ENCODE measurements around the gene RAB42.

RAB42 gene

GRCh38 chr1:28551381-28551780 lies 40.7 kb upstream of the RAB42 start:
- TF ChIP-seq, protein P1, sequence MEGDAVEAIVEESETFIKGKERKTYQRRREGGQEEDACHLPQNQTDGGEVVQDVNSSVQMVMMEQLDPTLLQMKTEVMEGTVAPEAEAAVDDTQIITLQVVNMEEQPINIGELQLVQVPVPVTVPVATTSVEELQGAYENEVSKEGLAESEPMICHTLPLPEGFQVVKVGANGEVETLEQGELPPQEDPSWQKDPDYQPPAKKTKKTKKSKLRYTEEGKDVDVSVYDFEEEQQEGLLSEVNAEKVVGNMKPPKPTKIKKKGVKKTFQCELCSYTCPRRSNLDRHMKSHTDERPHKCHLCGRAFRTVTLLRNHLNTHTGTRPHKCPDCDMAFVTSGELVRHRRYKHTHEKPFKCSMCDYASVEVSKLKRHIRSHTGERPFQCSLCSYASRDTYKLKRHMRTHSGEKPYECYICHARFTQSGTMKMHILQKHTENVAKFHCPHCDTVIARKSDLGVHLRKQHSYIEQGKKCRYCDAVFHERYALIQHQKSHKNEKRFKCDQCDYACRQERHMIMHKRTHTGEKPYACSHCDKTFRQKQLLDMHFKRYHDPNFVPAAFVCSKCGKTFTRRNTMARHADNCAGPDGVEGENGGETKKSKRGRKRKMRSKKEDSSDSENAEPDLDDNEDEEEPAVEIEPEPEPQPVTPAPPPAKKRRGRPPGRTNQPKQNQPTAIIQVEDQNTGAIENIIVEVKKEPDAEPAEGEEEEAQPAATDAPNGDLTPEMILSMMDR (IDR thresholded peaks at IDR 0.05; ENCODE audit: insufficient read depth, low read length, poor library complexity, severe bottlenecking): no peak
- no peak for TF ChIP-seq EZH2phosphoT487 (conservative IDR thresholded peaks at IDR 0.05; ENCODE audit: low read length)
- no peak overlapping the region for H3K4me2 ChIP-seq (ENCODE audit: low read depth, low read length, poor library complexity, severe bottlenecking)
- no peaks in the 10 kb centered on the region for H4K20me1 ChIP-seq (ENCODE audit: low read depth, low read length)
- H3F3A ChIP-seq (ENCODE audit: insufficient read depth): peaks cover 23% of the 10 kb centered on the region
- H3K27me3 ChIP-seq (ENCODE audit: low read length): no peaks in the 10 kb centered on the region
- H3K4me3 ChIP-seq (ENCODE audit: insufficient read depth, low read length, poor library complexity, severe bottlenecking): no peak overlapping the region
- H3K79me2 ChIP-seq (ENCODE audit: insufficient read depth, low read length): peaks cover 15% of the 10 kb centered on the region; the same call in 1 of the 2 replicates
- no peaks in the 10 kb centered on the region for H3K36me3 ChIP-seq (ENCODE audit: low read length)
- H3K27ac ChIP-seq (ENCODE audit: low read depth, low read length): peak overlapping the region; percentile 89; the same call in 1 of the 2 replicates
- no peak overlapping the region for H2AFZ ChIP-seq (ENCODE audit: low read depth, low read length, severe bottlenecking)
- no peaks in the 10 kb centered on the region for H3K9me3 ChIP-seq (ENCODE audit: insufficient read depth, low read length)
- no peaks in the 10 kb centered on the region for H3K9me2 ChIP-seq (replicated peaks; ENCODE audit: insufficient read depth, low read length)
- H3K9ac ChIP-seq (ENCODE audit: low read length): no peak overlapping the region

GRCh38 chr1:28552758-28553663 lies 39.1 kb upstream of the RAB42 start, which contains the start of gene TRNAU1AP:
Gene TRNAU1AP (plus strand): TSS chr1:28553085. CDS start chr1:28553111, 26 bp downstream.
- Histone ChIP-seq H3K9me2 (replicated peaks; ENCODE audit: insufficient read depth, low read length) (no peaks in the 10 kb centered on the region), H2AFZ (ENCODE audit: low read depth, low read length, severe bottlenecking) (peak within 1 kb of the TSS; percentile 88), H3F3A (ENCODE audit: insufficient read depth) (peaks cover 23% of the 10 kb centered on the region), H3K4me3 (ENCODE audit: insufficient read depth, low read length, poor library complexity, severe bottlenecking) (peak within 1 kb of the TSS; percentile 75), H4K20me1 (ENCODE audit: low read depth, low read length) (no peaks in the 10 kb centered on the region), H3K27ac (ENCODE audit: low read depth, low read length) (peak within 1 kb of the TSS; percentile 89), H3K27me3 (ENCODE audit: low read length) (no peaks in the 10 kb centered on the region), H3K36me3 (ENCODE audit: low read length) (no peaks in the 10 kb centered on the region), H3K9ac (ENCODE audit: low read length) (peak within 1 kb of the TSS; percentile 83), H3K9me3 (ENCODE audit: insufficient read depth, low read length) (no peaks in the 10 kb centered on the region), H3K4me2 (ENCODE audit: low read depth, low read length, poor library complexity, severe bottlenecking) (peak within 1 kb of the TSS; percentile 76), H3K79me2 (ENCODE audit: insufficient read depth, low read length) (peaks cover 15% of the 10 kb centered on the region; the same call in 1 of the 2 replicates)
- TF ChIP-seq, protein P1 (IDR thresholded peaks at IDR 0.05; ENCODE audit: insufficient read depth, low read length, poor library complexity, severe bottlenecking): no peak
- TF ChIP-seq EZH2phosphoT487 (conservative IDR thresholded peaks at IDR 0.05; ENCODE audit: low read length): no peak

DNA sequence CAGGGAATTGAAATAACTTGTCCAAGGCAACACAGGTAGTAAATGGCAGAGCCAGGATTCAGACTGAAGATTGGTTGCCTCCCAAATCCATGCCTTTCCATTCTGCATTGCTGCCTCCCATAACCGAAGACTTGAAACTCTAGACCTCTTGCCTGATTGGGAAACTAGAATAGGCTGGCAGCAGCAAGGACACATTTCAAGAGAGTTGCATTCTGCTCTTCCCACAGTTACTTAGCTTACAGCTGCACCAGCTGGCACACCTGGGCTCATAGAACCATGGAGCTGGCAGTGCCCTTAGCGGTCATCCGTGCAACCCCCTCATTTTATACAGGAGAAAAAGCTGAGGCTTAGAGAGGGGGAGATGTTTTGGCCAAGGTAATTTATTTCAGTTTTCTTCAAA lies 31.2 kb upstream of the RAB42 start:
- H3K27me3 ChIP-seq (ENCODE audit: low read length): no peaks in the 10 kb centered on the region
- no peak overlapping the region for H3K4me2 ChIP-seq (ENCODE audit: low read depth, low read length, poor library complexity, severe bottlenecking)
- no peak overlapping the region for H3K27ac ChIP-seq (ENCODE audit: low read depth, low read length)
- no peak for TF ChIP-seq EZH2phosphoT487 (conservative IDR thresholded peaks at IDR 0.05; ENCODE audit: low read length)
- TF ChIP-seq, protein P1 (IDR thresholded peaks at IDR 0.05; ENCODE audit: insufficient read depth, low read length, poor library complexity, severe bottlenecking): no peak
- no peaks in the 10 kb centered on the region for H3F3A ChIP-seq (ENCODE audit: insufficient read depth)
- no peaks in the 10 kb centered on the region for H3K79me2 ChIP-seq (ENCODE audit: insufficient read depth, low read length)
- H3K9me2 ChIP-seq (replicated peaks; ENCODE audit: insufficient read depth, low read length): no peaks in the 10 kb centered on the region
- no peaks in the 10 kb centered on the region for H4K20me1 ChIP-seq (ENCODE audit: low read depth, low read length)
- H3K9ac ChIP-seq (ENCODE audit: low read length): no peak overlapping the region
- no peak overlapping the region for H3K4me3 ChIP-seq (ENCODE audit: insufficient read depth, low read length, poor library complexity, severe bottlenecking)
- no peaks in the 10 kb centered on the region for H3K9me3 ChIP-seq (ENCODE audit: insufficient read depth, low read length)
- H3K36me3 ChIP-seq (ENCODE audit: low read length): peaks cover 9% of the 10 kb centered on the region; the same call in 1 of the 2 replicates
- no peak overlapping the region for H2AFZ ChIP-seq (ENCODE audit: low read depth, low read length, severe bottlenecking)
